GM12874 (cell line): ENCODE data around the gene C8A.

Experiments used
- TF ChIP-seq, protein P1 (sequence below): IDR thresholded peaks from 2 replicates; pipeline ENCODE4 v1.5.1; 2011; ENCODE audit warnings: low read depth, mild to moderate bottlenecking, control low read depth, low read length, moderate library complexity; ENCODE audit not compliant: insufficient read depth

Gene C8A

DNA sequence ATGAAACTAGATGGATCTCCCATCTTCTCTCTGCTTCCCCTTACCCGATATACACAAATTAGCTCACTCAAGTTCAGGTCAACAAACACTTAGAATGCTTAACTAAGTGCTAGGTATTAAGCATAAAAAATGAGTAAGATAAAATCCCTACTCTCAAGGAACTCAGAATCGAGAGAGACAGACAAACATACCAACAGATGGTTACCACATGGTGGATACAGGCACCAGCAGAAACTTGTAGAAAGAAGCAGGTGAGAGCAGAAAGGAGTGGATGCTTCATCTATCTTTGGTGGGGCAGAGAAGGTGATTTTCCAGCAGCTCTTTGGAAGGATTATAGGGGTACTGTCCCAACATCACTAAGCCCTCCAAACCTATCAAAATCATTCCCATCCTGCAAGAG is 79.0 kb downstream of the C8A start:
- TF ChIP-seq, protein P1, sequence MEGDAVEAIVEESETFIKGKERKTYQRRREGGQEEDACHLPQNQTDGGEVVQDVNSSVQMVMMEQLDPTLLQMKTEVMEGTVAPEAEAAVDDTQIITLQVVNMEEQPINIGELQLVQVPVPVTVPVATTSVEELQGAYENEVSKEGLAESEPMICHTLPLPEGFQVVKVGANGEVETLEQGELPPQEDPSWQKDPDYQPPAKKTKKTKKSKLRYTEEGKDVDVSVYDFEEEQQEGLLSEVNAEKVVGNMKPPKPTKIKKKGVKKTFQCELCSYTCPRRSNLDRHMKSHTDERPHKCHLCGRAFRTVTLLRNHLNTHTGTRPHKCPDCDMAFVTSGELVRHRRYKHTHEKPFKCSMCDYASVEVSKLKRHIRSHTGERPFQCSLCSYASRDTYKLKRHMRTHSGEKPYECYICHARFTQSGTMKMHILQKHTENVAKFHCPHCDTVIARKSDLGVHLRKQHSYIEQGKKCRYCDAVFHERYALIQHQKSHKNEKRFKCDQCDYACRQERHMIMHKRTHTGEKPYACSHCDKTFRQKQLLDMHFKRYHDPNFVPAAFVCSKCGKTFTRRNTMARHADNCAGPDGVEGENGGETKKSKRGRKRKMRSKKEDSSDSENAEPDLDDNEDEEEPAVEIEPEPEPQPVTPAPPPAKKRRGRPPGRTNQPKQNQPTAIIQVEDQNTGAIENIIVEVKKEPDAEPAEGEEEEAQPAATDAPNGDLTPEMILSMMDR: no peak

DNA sequence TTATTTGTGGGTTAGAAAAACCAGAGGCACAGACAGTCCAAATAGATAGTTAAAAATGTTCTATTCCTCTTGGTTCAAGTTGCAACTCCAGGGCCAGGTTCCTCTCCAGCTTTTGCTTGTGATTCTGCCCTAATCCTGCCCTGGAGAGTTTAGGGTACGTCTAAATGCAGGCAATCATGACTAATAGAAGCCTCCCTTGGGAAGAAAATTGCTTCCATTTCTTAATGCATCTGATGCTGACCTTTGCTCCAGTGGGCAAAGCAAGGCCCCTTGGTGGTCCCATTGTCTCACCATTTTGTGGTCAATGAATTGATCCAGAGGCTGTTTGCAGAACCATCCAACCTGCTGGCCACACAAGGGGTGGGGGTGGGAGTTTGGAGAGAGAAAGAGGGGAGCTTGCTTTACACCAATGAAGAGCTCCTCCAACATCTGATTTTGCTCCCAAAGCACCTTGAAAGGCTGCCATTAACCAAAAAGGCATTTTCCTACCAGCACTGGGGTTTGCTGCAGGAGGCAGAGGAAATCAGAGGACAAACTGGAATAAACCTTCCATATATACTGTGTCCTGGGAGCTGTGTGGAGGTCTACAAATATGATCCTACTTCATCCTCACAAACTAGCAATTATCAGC is 79.9 kb downstream of the C8A start:
- TF ChIP-seq, protein P1: no peak

DNA sequence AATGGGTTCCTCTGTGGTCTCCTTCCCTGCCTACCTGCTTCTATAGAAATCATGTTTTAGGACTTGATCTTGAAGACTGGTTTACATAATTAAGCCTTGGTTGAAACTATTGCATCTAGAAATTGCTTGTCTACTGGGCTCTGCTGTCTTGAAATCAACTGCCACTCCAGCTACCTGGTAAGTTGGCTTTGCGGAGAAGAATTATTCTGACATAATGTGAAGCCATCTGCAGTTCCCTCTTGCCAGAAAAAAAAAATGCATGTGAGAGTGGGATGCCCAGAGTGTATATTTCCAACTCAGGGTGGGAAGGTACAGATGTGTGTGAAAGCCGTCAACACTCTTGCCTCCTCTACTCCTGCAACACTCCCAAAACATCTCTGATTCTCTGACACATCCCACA is 84.0 kb downstream of the C8A start:
- TF ChIP-seq, protein P1: no peak

DNA sequence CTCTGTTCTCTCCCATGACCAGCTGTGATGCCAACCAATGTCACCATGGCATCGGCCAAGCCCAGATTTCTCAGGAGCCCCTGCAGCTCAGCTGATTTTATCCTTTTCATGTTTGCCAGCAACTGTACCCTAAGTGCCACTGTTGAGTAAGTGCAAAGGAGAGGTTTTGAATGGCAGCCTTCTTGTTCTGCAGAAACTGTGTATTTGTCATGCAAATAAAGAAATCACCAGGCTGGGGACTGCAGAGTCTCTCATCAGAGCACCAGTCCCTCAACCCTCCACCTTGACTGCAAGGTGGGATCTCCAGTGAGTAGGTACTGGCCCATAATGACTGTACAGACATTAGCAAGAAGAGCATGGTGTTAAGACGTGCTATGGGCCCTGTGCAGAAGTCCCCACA is 84.6 kb downstream of the C8A start:
- TF ChIP-seq, protein P1: no peak

DNA sequence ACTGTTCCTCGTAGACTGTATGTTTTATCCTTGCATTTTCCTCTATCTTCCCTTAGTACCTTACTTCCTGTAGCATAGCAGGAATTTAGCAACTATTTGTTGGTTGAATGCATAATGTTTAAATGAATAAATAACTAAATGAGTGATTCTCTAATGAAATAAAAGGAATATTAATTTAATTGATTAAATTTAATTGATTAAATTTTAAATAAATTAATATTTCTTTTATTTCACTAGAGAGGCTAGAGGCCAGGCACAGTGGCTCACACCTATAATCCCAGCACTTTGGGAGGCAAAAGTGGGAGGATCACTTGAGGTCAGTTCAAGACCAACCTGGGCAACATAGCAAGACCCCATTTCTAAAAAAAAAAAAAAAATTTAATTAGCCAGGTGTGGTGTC is 85.4 kb downstream of the C8A start:
- TF ChIP-seq, protein P1: no peak

DNA sequence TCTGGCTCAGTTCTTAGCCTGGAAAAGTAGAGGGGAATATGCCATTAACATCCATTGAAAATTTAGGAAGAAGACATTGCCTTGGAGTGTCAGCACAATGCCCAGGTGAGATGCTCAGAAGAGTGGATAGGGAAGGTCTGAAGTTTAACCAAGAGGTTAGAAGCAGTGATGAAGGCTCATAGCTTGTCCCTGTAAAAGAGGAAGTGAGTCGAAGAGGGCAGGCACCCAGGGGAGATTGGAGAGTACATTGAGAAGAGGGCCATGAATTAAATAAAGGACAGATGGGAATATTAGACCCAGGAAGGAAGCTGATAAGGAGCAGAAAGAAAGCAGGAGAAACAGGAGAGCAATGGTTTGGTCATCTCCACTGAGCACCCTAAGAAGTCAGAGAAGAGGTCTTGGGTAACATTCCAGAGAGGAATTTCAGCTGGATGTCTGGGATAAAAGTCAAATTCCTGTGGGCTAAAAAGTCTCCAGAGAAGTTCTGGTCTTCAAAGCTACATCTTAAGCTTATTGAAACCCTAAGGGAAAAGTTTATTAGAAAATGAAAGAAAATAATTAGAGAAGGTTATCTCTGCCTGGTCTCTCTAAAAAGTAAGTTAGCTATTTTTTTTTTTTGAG is 93.9 kb downstream of the C8A start:
- TF ChIP-seq, protein P1: no peak

DNA sequence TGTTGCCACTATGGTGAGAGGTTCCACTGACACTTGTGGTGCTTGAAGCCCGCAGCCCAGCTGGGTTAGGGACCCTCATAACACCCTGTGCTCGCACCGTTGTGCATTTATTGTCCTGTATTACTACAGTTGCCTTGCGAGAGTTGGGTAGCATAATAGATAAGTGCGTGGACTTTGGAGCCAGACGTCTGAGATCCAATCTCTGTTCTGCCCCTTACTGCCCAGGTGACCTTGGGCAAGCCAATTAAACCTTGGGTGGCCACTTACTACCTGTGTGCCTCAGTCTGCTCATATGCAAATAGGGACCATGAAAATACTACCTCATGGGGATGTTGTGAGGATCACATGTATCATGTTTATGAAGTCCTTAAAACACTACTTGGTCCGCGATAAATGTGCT is 97.9 kb downstream of the C8A start:
- TF ChIP-seq, protein P1: no peak
